ENCODE data around the gene RASGRF1.

- no peak for TF ChIP-seq CTCF (IDR thresholded peaks at IDR 0.05)
- TF ChIP-seq POLR2A (IDR thresholded peaks at IDR 0.05) = no peak
These were observed 147.8 kb downstream of the RASGRF1 start for GRCh38 chr15:78942741-78943140.
